GM19468 (cell line): ENCODE results near the gene NDUFAF2.
"Not testable (repeated sequence)": the region's sequence is repeated elsewhere in the genome, so short reads cannot be mapped to it uniquely, and the experiment has no call there.

Source experiments
- ATAC-seq: cut with Tn5 transposase; IDR thresholded peaks from one replicate; pipeline ENCODE4 v1.9.1; 2021; ENCODE audit warnings: mild to moderate bottlenecking, moderate library complexity, moderate number of reproducible peaks; ENCODE audit not compliant: unreplicated experiment; ENCODE audit errors: extremely low read depth

The NDUFAF2 gene

GRCh38 chr5:60944904-60945812 is at the start of gene NDUFAF2, which contains the start of gene ERCC8:
Gene NDUFAF2 (plus strand): TSS chr5:60945205. CDS start chr5:60945256, 51 bp downstream.
Gene ERCC8 (minus strand): TSS chr5:60945070. CDS start chr5:60945008, 62 bp downstream.
- ATAC-seq = peak; percentile 99

GRCh38 chr5:60896991-60897390 is 48.0 kb upstream of the NDUFAF2 start:
- ATAC-seq = no peak

- no peak for ATAC-seq
Measured at GRCh38 chr5:60903356-60903755, 41.6 kb upstream of the NDUFAF2 start.

GRCh38 chr5:60916646-60917045 is 28.4 kb upstream of the NDUFAF2 start:
- no peak for ATAC-seq

- no peak for ATAC-seq
Measured at GRCh38 chr5:60918466-60918865, 26.5 kb upstream of the NDUFAF2 start.

- no peak for ATAC-seq
Measured at GRCh38 chr5:60927450-60927849, 17.6 kb upstream of the NDUFAF2 start.

GRCh38 chr5:60929024-60929423 is 16.0 kb upstream of the NDUFAF2 start:
- no peak for ATAC-seq

GRCh38 chr5:60943624-60944023 is 1.4 kb upstream of the NDUFAF2 start:
- no peak for ATAC-seq

- ATAC-seq = no peak
Measured at GRCh38 chr5:60945813-60946187, 795 bp downstream of the NDUFAF2 start.

GRCh38 chr5:60948738-60949137 is 3.7 kb downstream of the NDUFAF2 start:
- no peak for ATAC-seq

GRCh38 chr5:60955239-60955638 is 10.2 kb downstream of the NDUFAF2 start:
- no peak for ATAC-seq

- ATAC-seq = no peak
Measured at GRCh38 chr5:60958088-60958487, 13.1 kb downstream of the NDUFAF2 start.

- ATAC-seq = no peak
Measured at GRCh38 chr5:60958712-60959111, 13.7 kb downstream of the NDUFAF2 start.

GRCh38 chr5:60959156-60959555 is 14.2 kb downstream of the NDUFAF2 start:
- no peak for ATAC-seq

GRCh38 chr5:60960591-60960990 is 15.6 kb downstream of the NDUFAF2 start:
- ATAC-seq = no peak

- no peak for ATAC-seq
Measured at GRCh38 chr5:60961685-60962084, 16.7 kb downstream of the NDUFAF2 start.

- no peak for ATAC-seq
Measured at GRCh38 chr5:60972231-60972630, 27.2 kb downstream of the NDUFAF2 start.

GRCh38 chr5:60977956-60978737 is 33.1 kb downstream of the NDUFAF2 start:
- ATAC-seq = no peak

- ATAC-seq = no peak
Measured at GRCh38 chr5:60978968-60979367, 34.0 kb downstream of the NDUFAF2 start.

GRCh38 chr5:60980511-60980910 is 35.5 kb downstream of the NDUFAF2 start:
- ATAC-seq = no peak

- not testable (repeated sequence) for ATAC-seq
Measured at GRCh38 chr5:60982127-60982526, 37.1 kb downstream of the NDUFAF2 start.
